AG10803 (cell line): ENCODE data around the gene TBC1D22A.
"Not testable (repeated sequence)": the region's sequence is repeated elsewhere in the genome, so short reads cannot be mapped to it uniquely, and the experiment has no call there.

ENCODE experiments used
- DNase-seq: peaks from one replicate; pipeline ENCODE4 v3.0.0; 2010; ENCODE audit warnings: low read depth
- H3K4me3 ChIP-seq: 2 replicates; pipeline ENCODE4 v1.5.1; 2011; ENCODE audit warnings: mild to moderate bottlenecking, low read length, control low read depth
- CTCF ChIP-seq: conservative IDR thresholded peaks from 2 replicates; pipeline ENCODE4 v1.5.1; 2011; ENCODE audit warnings: mild to moderate bottlenecking, low read length, control low read depth, inconsistent platforms

TBC1D22A gene

GRCh38 chr22:47115518-47115890 lies 353.1 kb downstream of the TBC1D22A start:
- H3K4me3 ChIP-seq, result no peak overlapping the region
- TF ChIP-seq CTCF, result no peak
- no peak for DNase-seq

DNA sequence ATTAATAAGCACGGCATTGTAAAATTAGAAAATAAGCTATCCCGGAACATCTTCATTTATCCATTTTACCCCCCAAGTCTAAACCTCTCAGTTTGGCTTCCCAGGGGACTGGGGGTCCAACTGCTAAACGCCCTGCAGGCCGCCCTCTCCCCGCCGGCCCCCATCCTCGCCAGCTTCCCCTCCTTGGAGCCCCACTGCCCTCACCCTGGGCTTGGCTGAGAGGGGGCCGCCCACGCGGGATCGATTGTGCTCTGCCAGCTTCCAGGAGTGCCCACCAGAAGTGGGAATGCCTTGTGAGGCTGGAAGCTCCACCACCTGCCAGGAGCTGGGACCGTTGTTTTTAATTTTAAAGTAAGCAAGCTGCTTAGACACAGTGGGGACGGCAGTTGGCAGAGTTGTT lies 353.5 kb downstream of the TBC1D22A start:
- DNase-seq, result no peak
- H3K4me3 ChIP-seq, result no peak overlapping the region
- no peak for TF ChIP-seq CTCF

- no peak for DNase-seq
- no peak overlapping the region for H3K4me3 ChIP-seq
- no peak for TF ChIP-seq CTCF
Observed at GRCh38 chr22:47116426-47117341, 354.2 kb downstream of the TBC1D22A start.

- not testable (repeated sequence) for DNase-seq, H3K4me3 ChIP-seq
Observed at GRCh38 chr22:47117442-47117841, 355.0 kb downstream of the TBC1D22A start.

DNA sequence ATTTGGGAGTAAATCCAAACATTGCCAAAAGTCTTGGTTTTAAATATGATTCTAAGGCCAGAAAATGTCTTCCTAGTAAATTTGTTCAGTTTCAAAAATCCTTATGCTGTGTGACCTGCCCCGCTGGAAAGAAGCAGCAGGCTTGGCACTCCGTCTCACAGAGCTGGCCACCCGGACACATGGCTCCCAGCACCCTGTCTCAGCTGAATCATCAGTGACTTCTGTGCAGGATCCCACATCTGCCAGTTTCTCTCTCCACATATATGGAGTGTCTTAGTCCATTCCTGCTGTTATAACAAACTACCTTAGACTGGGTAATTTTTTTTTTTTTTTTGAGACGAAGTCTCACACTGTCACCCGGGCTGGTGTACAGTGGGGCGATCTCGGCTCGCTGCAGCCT lies 356.7 kb downstream of the TBC1D22A start:
- TF ChIP-seq CTCF, result no peak
- DNase-seq, result peak; percentile 11
- no peak overlapping the region for H3K4me3 ChIP-seq

- TF ChIP-seq CTCF, result no peak
- DNase-seq, result no peak
- no peak overlapping the region for H3K4me3 ChIP-seq
Observed at GRCh38 chr22:47120399-47120798, 357.9 kb downstream of the TBC1D22A start.

- TF ChIP-seq CTCF, result no peak
- no peak for DNase-seq
- no peak overlapping the region for H3K4me3 ChIP-seq
Observed at GRCh38 chr22:47121791-47122190, 359.3 kb downstream of the TBC1D22A start.
